Stimulated activated CD4-positive, alpha-beta T cell treated with anti-CD3 and anti-CD28 coated beads, TNF-alpha, amount 100 ng/mL, for 1 hour (primary cell): ENCODE data around the gene MAN2B1.
"Not testable (repeated sequence)": the region's sequence is repeated elsewhere in the genome, so short reads cannot be mapped to it uniquely, and the experiment has no call there.

Source experiments
- DNase-seq, 3 donors: peaks; one replicate each; pipeline ENCODE4 v3.0.0-alpha.2; 2020; ENCODE audit warnings: low read depth in 3 of 3, low spot score in 1 of 3

MAN2B1 gene

DNA sequence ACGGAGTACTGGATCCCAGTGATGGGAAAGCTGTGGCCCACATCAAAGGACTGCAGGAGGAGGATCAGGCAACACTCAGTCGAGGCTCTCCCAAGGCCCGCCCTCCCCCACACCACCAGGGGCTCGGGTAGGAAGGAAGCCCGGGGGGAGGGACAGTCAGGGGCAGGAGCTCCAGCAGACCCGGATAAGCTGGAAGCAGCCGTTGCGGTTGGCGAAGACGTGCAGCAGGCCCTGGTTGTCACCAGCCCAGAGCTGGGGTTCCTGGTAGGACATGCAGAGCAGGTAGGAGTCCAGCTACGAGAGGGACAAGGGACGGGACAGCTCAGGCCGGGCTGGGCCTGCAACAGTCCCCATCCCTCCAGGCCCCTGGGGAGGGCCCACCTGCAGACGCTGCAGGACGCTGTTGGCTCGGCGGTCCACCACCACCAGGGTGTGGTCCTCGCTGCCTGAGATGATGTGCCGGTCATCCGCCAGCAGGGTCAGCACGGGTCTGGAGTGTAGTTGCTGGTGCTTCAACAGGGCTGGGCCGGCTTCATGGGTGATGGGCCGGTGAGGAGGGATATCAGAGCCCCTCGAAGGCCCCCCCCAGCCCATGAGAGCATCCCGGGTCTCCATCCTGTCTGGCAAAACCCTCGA, 23.2 kb upstream of the MAN2B1 start:
- DNase-seq = no peak

DNA sequence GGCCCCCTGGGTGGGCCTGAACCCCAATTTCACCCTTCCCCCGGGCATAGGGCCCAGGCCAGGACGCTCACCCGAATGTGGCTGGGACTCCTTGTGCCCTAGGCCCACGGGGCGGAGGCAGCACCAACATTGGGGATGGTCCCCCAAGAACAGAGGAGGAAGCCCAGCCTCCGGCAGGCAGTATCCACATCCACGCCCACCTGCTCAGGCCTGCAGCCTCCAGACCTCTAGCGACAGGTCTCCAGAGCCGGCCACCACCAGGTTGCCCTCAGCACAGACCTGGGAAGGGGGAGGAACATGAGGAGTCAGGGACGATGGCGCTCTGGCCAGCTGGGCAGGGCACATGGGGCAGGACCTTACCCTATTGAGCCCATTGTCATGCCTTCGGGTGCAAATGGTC, 22.5 kb upstream of the MAN2B1 start:
- no peak for DNase-seq

DNA sequence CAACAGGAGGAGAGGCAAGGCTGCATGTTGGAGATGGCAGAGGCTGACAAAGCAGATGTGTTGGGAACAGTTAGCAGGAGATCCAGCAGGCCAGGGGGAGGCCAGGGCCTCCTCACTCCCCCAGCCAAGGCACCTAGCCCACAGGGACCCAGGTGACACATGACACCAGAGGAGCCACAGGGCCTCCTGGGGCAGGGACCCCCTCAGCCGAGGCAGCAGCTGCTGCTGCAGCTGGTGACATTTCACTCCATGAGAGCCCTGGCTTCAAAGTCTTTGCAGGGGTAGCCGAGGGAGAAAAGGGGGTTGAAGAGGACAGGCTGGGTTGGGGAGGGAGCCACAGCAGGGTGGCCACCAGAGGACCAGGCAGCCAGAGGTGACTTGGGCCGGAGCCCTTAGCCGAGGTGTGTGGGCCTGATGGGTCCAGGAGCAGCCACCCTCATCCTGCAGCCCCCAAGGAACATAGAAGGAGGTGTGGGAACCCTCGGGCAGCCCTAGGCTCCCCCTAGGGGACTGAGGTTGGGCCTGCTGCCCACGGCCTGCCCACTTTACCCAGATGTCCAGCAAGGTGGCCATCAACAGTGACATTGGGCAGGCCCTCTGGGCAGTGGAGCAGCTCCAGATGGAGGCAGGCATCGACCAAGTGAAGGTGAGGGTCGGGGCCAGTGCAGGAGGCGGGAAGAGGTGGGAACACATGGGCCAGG, 21.1 kb upstream of the MAN2B1 start, which contains the start of gene GNG14:
Gene GNG14 (plus strand): TSS at position 503 of the 701 bp plus-strand sequence. CDS start 51 bp downstream, at position 554.
- no peak for DNase-seq

DNA sequence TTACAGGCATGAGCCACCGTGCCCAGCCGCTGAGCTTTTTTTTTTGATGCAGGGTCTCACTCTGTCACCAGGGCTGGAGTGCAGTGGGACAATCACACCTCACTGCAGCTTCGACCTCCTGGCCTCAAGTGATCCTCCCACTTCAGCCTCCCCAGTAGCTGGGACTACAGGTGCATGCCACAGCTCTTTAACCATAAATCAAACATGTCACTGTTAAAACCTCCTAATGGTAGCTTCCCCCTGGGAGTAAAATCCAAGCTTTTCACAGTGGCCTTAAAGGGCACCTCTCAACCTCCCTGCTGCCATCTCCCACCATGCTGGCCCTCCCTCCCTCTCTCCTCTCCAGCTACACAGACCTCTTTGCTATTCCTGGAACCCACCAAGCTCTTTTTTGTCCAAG, 19.3 kb upstream of the MAN2B1 start:
- DNase-seq = no peak

DNA sequence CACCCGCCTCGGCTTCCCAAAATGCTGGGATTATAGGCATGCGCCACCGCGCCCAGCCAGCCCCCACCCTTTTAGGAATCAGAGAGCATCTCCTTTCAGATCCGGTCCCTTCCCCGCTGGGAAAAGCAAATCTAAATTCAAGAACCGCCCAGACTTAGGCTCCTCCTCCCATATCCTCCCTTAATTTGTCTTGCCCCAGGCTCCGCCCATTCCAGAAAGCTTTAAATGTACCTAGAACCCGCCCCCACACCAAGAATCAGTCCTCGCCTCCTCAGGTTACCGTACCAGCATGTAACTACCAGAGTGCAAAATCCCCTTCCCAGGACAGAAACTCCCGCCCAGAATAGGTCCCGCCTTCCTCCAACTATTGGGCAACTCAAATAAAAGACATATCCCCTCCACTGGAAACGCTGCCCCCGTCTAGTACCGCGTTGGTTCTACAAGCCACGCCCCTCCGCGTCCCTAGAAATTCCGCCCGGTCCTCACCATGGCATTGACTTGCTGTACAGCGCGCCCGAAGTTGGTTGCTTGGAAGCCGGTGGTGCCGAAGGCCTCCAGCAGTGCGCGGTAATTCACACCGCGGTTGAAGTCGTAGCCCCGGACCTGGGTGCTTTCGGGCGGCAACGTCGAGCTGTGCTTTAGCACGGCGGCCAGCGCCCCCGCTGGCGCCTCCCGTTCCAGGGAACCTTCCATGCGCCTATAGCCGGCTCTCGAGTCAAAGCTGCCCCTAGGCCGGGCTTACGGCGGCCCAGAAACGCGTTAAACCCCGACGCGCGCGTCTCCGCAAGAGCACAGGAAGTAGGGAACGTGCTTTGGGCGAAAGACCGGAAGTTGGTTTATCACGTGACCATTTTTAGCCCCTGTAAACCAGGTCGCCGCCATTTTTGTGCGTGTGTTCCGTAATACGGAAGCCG, 14.8 kb upstream of the MAN2B1 start, which contains the start of gene DHPS:
Gene DHPS (minus strand): TSS at position 807 of the 914 bp plus-strand sequence. CDS start 114 bp downstream, at position 693.
- DNase-seq = peak; percentile 74 to 81 (median 76)

DNA sequence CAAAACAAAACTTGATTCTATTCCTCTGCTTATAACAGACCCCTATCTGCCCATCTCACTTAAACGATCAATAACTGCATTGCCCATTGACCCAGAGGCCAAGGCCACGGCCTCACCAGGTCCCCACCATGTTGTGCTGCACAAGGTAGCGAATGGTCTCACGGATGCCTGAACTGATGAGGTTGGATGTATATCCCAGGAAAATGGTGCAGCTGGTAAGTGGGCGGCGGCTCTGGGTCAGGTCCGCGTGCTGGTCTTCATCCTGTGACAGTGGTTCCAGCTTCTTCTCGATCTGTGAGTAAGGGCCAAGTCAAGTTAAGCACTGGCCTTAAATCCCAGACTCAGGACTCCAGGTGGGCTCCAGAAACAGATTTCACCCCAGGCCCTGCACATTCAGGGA, 13.5 kb upstream of the MAN2B1 start:
- no peak for DNase-seq

DNA sequence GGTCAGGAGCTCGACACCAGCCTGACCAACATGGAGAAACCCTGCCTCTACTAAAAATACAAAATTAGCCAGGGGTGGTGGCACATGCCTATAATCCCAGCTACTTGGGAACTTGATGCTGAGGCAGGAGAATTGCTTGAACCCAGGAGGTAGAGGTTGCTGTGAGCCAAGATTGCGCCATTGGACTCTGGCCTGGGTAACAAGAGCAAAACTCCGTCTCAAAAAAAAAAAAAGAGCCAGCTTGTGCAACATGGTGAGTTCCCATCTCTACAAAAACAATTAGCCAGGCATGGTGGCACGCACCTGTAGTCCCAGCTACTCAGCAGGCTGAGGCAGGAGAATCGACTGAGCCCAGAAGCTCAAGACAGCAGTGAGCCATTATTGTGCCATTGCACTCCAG, 11.5 kb upstream of the MAN2B1 start:
- not testable (repeated sequence) for DNase-seq

DNA sequence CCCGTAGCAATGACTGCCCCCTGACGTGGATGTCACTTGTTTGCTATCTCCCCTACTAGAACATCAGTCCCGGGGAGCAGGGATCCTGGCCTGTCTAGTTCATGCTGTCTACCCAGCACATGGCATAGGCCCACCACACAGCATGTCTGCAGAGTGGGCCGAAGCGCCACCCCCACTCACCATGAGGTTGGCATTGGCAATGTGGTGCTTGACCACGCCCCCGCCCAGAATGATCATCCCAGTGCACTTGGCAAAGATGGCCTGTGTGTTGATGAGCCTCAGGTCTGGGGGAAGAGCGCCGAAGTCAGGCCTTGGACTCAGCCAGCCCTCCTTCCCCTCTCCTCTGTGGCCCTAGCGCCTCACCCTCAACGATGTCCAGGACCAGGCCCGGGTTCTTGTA, 10.4 kb upstream of the MAN2B1 start:
- DNase-seq = no peak

DNA sequence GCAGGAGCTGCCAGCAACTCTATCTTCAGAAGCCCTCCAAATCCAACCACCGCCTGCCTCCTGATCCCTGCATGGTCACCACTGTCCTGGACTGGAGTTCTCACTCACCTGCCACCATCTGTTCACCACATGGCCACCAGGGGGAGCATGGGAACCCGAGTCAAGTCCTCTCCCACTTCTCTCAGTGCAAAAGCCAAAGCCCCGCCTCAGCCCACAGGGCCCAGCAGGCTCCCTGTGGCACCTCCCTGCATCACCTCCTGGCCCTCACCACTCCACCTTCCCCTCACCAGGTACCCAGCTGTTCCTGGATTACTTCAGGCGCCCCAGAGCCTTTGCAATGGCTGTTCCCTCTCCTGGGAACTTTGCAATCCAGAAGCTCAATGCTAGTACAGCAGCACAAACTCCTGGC, 9.8 kb upstream of the MAN2B1 start:
- peak; percentile 62 to 82 (median 63) for DNase-seq

DNA sequence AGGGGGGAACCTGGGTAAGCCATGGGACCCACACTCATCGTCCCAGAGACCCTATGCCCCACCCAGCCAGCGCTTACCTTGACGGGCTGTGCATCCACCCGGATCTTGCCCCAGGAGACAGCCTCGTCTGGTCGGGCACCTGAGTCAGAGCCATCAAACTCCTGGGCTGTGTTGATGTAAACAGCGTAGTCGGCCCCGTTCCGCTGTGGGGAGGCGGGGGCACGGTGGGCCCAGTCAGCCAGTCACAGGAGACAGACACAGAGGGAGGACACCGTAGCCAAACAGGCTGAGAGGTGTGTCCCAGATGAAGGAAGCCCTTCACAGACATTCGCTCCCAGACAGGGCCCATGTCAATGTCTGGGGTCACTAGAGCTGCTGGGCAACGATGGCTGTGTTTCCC, 9.4 kb upstream of the MAN2B1 start:
- no peak for DNase-seq

DNA sequence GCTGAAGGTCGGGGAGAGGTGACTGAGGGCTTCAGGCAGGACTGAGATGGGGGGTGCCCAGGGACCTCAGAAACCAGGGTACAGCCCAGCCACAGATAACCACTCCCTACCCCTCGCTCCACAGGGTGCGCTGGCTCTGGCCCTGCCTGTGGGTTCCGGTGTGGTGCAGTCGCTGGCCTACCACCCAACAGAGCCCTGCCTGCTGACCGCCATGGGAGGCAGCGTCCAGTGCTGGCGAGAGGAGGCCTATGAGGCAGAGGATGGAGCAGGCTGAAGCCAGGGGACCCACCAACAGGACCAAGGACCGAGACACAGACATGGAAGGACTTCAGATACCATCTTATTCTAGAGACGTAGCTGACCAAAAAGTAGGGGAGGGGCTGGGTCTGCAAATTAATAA, 8.9 kb upstream of the MAN2B1 start:
- DNase-seq = no peak

DNA sequence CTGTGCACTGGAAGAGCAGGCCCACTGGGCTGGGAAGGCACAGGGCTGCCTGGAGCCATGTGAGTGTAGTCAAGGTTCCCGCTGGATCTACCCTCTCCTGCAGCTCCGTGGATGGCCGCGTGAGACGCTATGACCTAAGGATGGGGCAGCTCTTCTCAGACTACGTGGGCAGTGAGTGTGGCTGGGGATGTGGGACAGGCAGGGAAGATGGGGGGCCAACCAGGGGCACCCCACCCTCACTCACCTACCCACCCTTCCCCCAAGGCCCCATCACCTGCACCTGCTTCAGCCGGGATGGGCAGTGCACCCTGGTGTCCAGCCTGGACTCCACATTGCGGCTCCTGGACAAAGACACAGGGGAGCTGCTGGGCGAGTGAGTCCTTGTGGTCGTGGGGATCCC, 6.2 kb upstream of the MAN2B1 start:
- DNase-seq = no peak

DNA sequence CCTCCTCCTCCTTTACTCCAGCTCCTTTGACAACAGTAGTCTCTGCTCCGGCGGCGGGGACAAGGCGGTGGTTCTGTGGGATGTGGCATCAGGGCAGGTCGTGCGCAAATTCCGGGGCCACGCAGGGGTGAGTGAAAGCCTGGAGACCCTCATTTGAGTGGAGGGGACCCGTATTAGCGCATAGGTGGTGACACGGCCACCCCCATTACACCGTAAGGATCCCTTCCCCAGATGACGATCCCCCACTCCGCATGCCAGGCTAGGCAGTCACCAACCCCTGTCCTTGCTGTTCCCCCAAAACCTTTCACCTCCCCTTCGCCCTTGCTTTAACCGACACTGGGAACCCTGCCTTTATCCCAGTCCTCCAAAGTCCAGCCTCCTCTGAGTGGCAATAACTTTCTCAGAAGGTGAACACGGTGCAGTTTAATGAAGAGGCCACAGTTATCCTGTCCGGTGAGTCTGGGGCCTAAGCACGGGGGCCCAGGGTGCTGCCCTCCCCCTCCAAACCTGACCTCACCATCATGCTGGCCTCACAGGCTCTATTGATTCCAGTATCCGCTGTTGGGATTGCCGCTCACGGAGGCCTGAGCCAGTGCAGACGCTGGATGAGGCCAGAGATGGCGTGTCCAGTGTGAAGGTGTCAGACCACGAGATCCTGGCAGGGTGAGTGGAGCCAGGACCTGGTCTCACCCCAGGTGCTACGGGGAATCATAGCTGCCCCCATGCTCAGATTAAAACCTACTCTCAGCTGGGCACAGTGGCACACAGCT, 3.8 kb upstream of the MAN2B1 start:
- no peak for DNase-seq

DNA sequence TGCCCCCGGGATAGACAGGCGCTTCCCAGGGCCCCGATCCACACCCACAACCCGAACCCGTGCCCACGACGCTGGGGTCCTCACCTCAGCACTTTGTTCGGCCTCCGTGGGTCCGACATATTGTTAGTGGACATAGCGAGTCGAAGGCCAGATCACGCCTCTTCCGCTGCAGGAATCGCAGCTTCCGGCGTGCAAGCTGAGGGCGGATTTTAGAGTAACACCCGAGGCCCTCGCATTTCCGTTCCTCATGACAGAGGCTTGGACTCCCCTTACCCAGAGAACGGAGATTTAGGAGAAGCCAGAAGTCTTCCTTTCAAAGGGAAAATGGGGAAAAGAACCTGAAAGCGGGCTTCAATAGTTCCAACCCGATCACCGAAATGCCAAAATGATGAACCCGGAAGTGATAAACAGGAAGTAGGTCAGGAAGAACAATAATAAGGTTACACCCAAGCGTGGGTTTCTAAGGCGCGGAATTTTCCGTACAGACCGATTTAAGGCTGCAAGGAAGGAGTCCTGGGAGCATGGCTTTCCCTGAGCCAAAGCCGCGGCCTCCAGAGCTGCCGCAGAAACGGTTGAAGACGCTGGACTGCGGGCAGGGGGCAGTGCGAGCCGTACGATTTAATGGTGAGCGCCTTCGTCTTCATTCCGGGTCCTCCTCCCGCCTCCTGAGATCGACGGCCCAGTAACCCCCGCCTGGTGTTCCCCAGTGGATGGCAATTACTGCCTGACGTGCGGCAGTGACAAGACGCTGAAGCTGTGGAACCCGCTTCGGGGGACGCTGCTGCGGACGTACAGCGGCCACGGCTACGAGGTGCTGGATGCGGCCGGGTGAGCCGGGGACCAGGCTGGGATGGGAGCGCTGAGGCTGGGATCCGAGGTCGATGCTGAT, 3.0 kb upstream of the MAN2B1 start:
- DNase-seq = peak; percentile 35 to 62 (median 58)

DNA sequence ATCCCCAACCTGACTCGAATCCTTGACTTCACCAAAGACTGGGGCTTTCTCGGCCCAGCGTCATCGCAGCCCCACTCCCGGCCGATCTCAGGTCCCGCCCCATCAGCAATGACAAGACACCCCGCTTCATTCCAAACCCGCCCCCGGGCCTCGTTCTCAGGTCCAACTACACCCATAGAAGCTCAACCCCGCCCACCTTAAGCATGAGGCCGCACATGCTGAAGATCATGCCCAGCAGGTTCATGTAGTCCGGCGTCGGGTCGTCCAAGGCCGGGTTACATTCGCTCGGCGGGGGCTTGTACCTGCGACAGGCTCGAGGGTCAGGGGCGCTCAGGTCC, 2.4 kb upstream of the MAN2B1 start:
- DNase-seq = peak in 2 of 3 donors; percentile 30 to 48

DNA sequence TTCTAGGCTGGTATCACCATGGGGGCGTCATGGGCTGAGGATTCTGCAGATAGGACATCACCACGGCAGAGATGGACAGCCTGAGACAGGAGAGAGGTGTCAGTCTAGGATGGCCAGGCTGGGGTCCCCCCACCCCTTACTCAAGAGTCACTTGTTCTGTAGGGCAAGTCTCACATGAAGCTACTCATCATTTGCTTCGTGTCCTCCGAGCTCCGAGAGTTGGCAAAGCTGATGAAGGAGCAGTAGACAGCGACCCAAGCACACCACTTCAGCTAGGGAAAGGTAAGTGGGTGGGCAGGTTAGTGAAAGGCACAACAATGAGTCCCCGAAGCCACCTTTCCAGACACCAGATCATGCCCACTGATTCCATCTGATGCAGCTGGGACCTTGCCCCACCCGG, 1.8 kb upstream of the MAN2B1 start:
- DNase-seq = no peak

DNA sequence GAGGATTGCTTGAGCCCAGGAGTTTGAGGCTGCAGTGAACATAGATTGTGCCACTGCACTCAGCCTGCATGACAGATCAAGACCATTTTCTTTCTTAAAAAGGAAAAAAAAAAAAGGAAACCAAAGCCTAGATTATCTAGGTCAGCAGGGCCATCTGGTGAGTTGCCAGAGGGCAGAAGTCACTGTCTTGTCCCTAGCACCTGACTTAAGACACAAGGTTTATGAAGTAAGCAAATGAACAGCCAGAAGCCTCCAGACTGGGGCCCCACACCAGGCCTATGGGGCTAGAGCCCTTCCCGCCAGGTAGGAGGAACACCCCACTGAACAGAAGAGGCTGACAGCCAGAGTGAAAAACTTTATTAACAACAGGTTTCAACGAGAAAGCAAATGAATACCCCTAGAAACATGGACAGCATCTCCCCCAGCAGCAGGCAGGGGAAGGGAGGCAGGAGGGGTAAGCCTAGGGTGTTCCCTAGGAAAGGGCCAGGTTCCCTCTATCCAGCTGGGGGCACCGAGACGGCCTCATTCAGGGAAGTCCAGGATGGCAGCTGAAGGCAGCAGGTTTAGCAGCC, 1.3 kb upstream of the MAN2B1 start:
- DNase-seq = no peak

DNA sequence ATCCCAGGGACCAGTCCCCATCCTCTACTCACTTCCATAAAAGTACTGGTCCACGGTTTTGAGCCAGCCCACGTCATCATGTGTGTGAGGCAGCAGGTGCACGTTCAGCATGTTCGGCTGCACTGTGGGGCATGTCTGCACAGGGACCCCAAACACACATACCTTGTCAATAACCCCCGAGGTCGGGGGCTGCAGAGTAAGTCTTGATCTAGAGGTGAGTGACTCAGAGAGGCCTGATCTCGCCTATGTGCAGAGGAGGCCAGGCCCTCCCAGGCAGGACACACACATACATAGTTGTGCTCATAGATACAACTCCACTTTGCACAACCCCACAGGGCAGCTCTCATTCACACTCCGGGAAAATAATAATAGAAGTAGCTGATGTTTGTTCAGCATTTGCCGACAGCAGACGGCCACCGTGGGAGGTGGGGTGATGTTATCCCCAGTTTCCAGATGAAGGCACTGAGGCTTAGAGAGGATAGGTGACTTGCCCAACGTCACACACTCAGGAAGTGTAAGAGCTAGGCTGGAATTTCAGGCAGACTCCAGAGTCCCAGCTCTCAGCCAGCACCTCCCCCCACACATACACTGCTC, 774 bp downstream of the MAN2B1 start:
- DNase-seq = no peak

DNA sequence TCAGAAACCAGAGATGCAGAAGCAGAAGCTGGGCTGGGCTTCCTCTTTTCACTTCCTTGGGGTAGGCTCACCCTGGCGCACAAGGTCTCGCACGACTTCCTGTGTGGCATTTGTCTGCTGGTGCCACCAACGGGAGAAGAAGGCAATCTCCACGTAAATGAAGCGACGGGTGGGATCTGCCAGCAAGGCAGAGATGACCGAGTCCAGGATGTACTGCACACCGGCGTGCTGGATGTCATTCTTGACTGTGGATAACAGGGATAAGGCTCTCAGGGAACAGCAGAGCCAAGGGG, 1.3 kb downstream of the MAN2B1 start:
- no peak for DNase-seq
